Fibroblast of the aortic adventitia (primary cell): ENCODE data around the gene SLC9A2. TPM values are rescaled to one million over a fixed set of nuclear protein-coding genes. Genes with fewer than 3 reads are reported as not detected.

Experiments used
- DNase-seq: peaks from one replicate; pipeline ENCODE4 v3.0.0-alpha.2; 2010; ENCODE audit warnings: low read depth
- H3K4me3 ChIP-seq: 2 replicates; pipeline ENCODE4 v1.5.1; 2011; ENCODE audit warnings: low read depth, mild to moderate bottlenecking, control low read depth, low read length, moderate library complexity
- total RNA-seq: library from RNA; depleted of rRNA; stranded (reverse); fragments of >200 nt; gene quantifications from 2 replicates; pipeline ENCODE4 v1.2.3, GENCODE V29; 2012; ENCODE audit warnings: low replicate concordance
- TF ChIP-seq, protein P1 (sequence below): IDR thresholded peaks from 2 replicates; pipeline ENCODE4 v1.5.1; 2011; ENCODE audit warnings: mild to moderate bottlenecking, low read length, control low read depth, inconsistent platforms; ENCODE audit not compliant: insufficient read depth

SLC9A2 gene
- total RNA-seq, 1 donor, result under 0.01 TPM

DNA sequence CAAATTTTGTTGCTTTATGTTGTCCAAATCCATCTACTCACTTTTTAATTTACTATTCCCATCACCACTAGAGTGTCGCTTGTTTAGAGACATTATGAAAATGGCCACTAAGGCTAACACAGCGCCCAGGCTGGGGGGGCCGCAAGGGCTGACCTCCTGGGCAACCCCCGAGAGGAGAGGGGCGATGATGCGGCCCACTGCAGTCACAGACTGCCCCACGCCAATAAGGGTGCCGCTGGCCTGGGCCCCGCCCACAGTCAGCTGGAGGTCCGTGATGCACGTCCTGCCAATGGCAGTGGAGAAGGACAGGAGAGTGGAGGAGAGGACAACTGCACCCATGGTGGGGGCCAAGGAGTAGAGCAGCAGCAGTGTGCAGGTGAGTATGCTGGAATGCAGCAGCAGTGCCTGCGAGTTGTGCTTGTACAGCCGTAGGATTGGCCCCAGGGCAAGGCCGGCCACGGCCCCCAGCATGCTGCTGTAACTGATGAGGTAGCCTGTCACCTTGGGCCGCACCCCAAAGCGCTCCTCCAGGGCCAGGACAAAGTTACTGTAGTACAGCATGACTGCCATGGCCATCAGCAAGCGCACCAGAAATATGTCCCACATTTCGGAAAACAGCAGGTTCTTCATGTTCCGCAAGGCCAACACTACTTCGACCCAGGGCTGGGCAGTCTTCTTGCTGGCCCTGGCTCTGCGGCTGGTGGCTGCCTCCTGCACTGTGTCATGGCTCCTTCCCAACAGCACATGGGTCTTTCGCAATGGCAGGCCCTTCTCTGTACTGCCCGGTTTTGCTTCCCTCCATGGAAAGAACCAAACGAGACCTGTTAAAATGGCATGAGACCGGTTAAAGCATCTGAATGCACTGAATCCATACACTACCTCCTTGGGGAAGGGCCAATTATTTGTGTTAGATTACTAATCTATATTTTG is 99.3 kb downstream of the SLC9A2 start:
- H3K4me3 ChIP-seq, result no peak overlapping the region
- TF ChIP-seq, protein P1, sequence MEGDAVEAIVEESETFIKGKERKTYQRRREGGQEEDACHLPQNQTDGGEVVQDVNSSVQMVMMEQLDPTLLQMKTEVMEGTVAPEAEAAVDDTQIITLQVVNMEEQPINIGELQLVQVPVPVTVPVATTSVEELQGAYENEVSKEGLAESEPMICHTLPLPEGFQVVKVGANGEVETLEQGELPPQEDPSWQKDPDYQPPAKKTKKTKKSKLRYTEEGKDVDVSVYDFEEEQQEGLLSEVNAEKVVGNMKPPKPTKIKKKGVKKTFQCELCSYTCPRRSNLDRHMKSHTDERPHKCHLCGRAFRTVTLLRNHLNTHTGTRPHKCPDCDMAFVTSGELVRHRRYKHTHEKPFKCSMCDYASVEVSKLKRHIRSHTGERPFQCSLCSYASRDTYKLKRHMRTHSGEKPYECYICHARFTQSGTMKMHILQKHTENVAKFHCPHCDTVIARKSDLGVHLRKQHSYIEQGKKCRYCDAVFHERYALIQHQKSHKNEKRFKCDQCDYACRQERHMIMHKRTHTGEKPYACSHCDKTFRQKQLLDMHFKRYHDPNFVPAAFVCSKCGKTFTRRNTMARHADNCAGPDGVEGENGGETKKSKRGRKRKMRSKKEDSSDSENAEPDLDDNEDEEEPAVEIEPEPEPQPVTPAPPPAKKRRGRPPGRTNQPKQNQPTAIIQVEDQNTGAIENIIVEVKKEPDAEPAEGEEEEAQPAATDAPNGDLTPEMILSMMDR, result no peak
- no peak for DNase-seq

DNA sequence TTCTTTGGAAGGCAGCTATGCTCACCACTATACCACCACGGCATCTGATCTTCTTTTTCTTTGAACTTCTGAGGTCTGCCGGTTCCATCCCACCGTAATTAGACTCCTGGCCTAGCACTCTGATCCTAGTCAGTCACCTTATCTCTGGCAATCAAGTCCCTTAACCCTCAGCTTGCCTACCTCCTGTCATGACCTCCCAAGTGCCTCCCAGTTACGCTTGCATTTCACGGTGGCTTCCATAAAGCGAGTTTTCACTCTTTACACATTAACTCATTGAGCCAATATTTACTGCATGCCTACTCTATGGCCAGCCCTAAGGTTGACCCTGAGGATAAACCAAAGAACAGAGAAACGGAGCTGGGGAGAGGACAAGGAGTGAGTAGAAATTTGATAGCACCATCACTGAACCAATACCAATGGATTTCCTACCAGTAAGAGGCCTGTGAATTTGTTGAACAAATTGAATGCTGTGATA is 104.7 kb downstream of the SLC9A2 start:
- no peak for DNase-seq
- TF ChIP-seq, protein P1, result no peak
- H3K4me3 ChIP-seq, result no peak overlapping the region

DNA sequence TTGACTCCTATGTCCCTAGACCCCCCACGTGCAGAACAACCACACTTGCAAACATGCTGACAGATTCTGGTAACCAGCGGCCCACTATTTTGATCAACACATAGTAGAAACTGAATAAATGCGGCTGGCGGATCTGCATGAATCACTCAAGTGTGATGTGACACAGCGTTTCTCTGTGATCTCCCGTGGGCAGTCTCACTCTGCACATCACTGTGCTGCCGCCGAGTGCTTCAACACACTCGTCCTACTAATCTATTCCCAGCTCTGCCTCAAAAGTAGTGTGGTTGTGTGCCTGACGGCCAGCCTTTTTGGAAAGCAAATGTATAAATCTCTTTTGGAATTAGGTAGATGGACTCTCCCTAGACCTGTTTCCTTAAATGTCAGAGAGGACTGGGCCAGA is 105.2 kb downstream of the SLC9A2 start:
- TF ChIP-seq, protein P1, result no peak
- DNase-seq, result no peak
- H3K4me3 ChIP-seq, result no peak overlapping the region

DNA sequence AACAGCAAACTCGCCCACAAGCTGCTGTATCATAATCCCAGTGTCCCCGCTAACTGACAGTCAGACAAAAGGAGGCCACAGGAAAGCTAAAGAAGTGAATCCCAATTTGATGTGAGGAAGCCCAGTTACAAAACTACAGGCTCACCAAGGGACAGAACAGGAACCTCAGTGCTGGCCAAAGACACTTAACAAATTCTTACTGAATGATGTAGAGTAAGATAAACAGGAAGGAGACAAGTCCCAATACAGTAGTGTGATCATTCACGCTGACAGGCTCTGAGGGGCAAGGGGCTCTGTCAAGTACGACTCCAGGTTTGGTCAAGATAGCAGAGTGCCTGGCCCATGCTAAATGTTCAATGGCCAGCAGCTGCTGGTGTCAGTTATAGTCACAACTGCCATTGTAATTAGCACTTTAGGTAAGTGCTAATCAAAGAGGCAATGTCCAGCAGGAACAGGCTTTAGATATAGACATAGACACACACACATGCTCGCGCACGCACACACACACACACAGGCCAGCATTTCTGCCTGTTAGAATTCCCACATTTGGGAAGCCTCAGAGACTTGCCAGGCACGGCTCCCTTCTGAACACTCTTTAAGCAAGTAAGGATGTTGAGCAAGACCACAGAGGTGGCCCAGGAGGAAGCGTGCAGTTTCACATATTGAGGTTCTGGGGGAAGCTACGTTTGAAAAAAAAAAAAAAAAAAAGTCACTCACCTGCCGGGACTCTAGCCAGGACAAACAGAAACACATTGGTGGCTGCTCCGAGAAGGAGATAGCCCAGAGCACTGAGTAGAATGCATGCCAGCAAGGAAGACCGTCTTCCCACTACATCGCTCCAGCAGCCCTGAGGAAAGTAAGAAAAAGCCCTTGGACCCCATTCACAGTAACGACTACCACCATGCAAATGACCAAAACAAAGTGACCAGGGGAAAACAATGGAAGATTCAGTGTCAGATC is 107.1 kb downstream of the SLC9A2 start:
- no peak for DNase-seq
- no peak overlapping the region for H3K4me3 ChIP-seq
- TF ChIP-seq, protein P1, result no peak

DNA sequence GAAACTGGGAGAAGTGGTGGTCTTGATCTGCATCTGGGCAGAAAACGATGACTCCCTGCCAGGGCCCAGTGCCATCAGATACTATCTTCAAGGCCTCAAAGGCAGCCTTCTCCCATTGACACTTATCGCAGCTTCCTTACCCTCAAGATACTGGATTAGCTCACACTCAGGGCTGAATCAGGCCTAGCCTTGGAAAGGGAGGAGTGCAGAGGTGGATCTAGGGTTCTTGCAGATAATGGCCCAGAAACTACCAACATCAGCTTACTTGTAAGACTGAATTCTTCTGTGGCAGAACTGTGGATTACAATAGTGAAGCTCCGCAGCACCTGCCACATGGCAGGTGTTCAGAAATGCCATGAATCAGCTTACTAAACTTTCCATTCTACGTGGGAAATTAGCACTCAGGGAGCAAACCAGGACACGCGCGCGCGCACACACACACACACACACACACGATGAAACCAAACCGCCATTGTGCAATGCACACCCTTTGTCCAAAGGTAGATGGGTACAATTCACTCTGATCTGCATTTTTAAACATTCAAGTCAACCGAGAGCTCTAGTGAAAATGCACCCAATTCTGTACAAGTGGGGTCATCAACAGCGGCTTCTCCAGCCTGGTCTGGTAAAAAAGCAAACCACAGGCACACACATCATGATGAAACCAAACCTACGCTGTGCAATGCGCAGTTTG is 116.2 kb downstream of the SLC9A2 start:
- TF ChIP-seq, protein P1, result no peak
- peak overlapping the region; percentile 83 for H3K4me3 ChIP-seq
- peak; percentile 7 for DNase-seq

DNA sequence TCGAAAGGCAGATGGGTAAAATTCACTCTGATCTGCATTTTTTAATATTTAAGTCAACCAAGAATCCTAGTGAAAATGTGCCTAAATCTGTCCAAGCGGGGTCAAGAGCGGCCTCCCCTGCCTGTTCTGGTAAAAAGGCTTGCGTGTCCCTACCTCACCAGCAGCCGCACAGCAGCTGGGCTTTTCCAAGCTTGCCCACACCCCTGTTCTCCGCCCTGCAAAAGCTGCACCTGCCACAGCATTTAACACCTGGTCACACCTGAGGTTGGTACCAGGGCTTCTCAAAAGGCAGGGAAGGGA is 116.7 kb downstream of the SLC9A2 start:
- peak overlapping the region; percentile 83 for H3K4me3 ChIP-seq
- TF ChIP-seq, protein P1, result no peak
- peak; percentile 4 for DNase-seq
